Breast epithelium (tissue), 3 donors: ENCODE results near the gene DDX10.

ENCODE experiments used
- CTCF ChIP-seq, 3 donors: fragments of 450-650 bp; IDR thresholded peaks; one replicate each; pipeline ENCODE4 v1.5.1; 2016 to 2017; ENCODE audit warnings: antibody characterized with exemption in 3 of 3, mild to moderate bottlenecking in 3 of 3, moderate library complexity in 3 of 3
- POLR2A ChIP-seq: fragments of 450-650 bp; IDR thresholded peaks from one replicate; pipeline ENCODE4 v1.6.1; 2016; ENCODE audit warnings: antibody characterized with exemption, mild to moderate bottlenecking, moderate library complexity

- TF ChIP-seq CTCF (IDR thresholded peaks at IDR 0.05) = no peak
- no peak for TF ChIP-seq POLR2A
Measured at GRCh38 chr11:108973402-108974162, 308.7 kb downstream of the DDX10 start.
